Adipocyte (in vitro differentiated cells): Measurements from ENCODE around the gene GGACT.

Source experiments
- DNase-seq: peaks from one replicate; pipeline ENCODE4 v3.0.0-alpha.2; 2015; ENCODE audit warnings: low read depth
- H3K27me3 ChIP-seq: replicated peaks from 2 replicates; pipeline ENCODE4 v1.7.0; 2013; ENCODE audit warnings: mild to moderate bottlenecking, low read length, moderate library complexity; ENCODE audit not compliant: control insufficient read depth, insufficient read depth
- H3K36me3 ChIP-seq: 2 replicates; pipeline ENCODE4 v1.7.0; 2013; ENCODE audit warnings: low read length, mild to moderate bottlenecking, moderate library complexity; ENCODE audit not compliant: control insufficient read depth, insufficient read depth, severe bottlenecking
- H3K4me1 ChIP-seq: 2 replicates; pipeline ENCODE4 v1.7.0; 2013; ENCODE audit warnings: mild to moderate bottlenecking, low read length, moderate library complexity; ENCODE audit not compliant: control insufficient read depth, insufficient read depth
- H3K4me3 ChIP-seq: 2 replicates; pipeline ENCODE4 v1.7.0; 2013; ENCODE audit warnings: mild to moderate bottlenecking, low read length, moderate library complexity
- H3K9ac ChIP-seq: 2 replicates; pipeline ENCODE4 v1.7.0; 2013; ENCODE audit warnings: mild to moderate bottlenecking, low read length, moderate library complexity
- H3K9me3 ChIP-seq: 2 replicates; pipeline ENCODE4 v1.7.0; 2013; ENCODE audit warnings: mild to moderate bottlenecking, low read length, moderate library complexity; ENCODE audit not compliant: control insufficient read depth

Gene GGACT

GRCh38 chr13:100588331-100589177 lies at the start of gene GGACT:
GGACT (minus strand) TSS chr13:100588789; CDS start chr13:100532591, 56,198 bp downstream.
- H3K4me3 ChIP-seq, result peak within 1 kb of the TSS; percentile 86
- no peaks in the 10 kb centered on the region for H3K9me3 ChIP-seq
- peak; percentile 76 for DNase-seq
- H3K27me3 ChIP-seq, result no peaks in the 10 kb centered on the region
- no peaks in the 10 kb centered on the region for H3K36me3 ChIP-seq
- H3K4me1 ChIP-seq, result peaks cover 5% of the 10 kb centered on the region
- peak within 1 kb of the TSS; percentile 90 for H3K9ac ChIP-seq

- no peaks in the 10 kb centered on the region for H3K27me3 ChIP-seq
These were observed 49.2 kb upstream of the GGACT start for GRCh38 chr13:100637796-100638195.

GRCh38 chr13:100637380-100637779 lies 48.8 kb upstream of the GGACT start:
- no peaks in the 10 kb centered on the region for H3K9me3 ChIP-seq
- H3K36me3 ChIP-seq, result peaks cover 24% of the 10 kb centered on the region

More at GRCh38 chr13:100637796-100638195, 49.2 kb upstream of the GGACT start:
- H3K36me3 ChIP-seq, result peaks cover 24% of the 10 kb centered on the region
- no peak overlapping the region for H3K9ac ChIP-seq
- H3K9me3 ChIP-seq, result no peaks in the 10 kb centered on the region
- H3K4me3 ChIP-seq, result no peak overlapping the region
- DNase-seq, result no peak
- H3K4me1 ChIP-seq, result peaks cover 7% of the 10 kb centered on the region

GRCh38 chr13:100636441-100636840 lies 47.9 kb upstream of the GGACT start:
- Histone ChIP-seq H3K4me3 (no peak overlapping the region), H3K9ac (no peak overlapping the region), H3K4me1 (peaks cover 7% of the 10 kb centered on the region), H3K9me3 (no peaks in the 10 kb centered on the region), H3K36me3 (peaks cover 21% of the 10 kb centered on the region), H3K27me3 (no peaks in the 10 kb centered on the region)
- no peak for DNase-seq

More at GRCh38 chr13:100637380-100637779, 48.8 kb upstream of the GGACT start:
- no peak overlapping the region for H3K9ac ChIP-seq
- H3K4me1 ChIP-seq, result peaks cover 7% of the 10 kb centered on the region
- H3K27me3 ChIP-seq, result no peaks in the 10 kb centered on the region
- H3K4me3 ChIP-seq, result no peak overlapping the region
- DNase-seq, result no peak

GRCh38 chr13:100636004-100636403 lies 47.4 kb upstream of the GGACT start:
- H3K36me3 ChIP-seq, result peaks cover 23% of the 10 kb centered on the region

GRCh38 chr13:100634696-100635095 lies 46.1 kb upstream of the GGACT start:
- Histone ChIP-seq H3K27me3 (no peaks in the 10 kb centered on the region), H3K4me1 (peaks cover 7% of the 10 kb centered on the region), H3K9ac (no peak overlapping the region), H3K9me3 (no peaks in the 10 kb centered on the region), H3K36me3 (peaks cover 26% of the 10 kb centered on the region), H3K4me3 (no peak overlapping the region)
- no peak for DNase-seq

More at GRCh38 chr13:100636004-100636403, 47.4 kb upstream of the GGACT start:
- no peak for DNase-seq
- H3K4me1 ChIP-seq, result peaks cover 7% of the 10 kb centered on the region
- H3K9me3 ChIP-seq, result no peaks in the 10 kb centered on the region
- no peaks in the 10 kb centered on the region for H3K27me3 ChIP-seq
- H3K4me3 ChIP-seq, result no peak overlapping the region
- no peak overlapping the region for H3K9ac ChIP-seq

- H3K4me1 ChIP-seq, result peaks cover 7% of the 10 kb centered on the region
- no peaks in the 10 kb centered on the region for H3K27me3 ChIP-seq
- no peak overlapping the region for H3K9ac ChIP-seq
- DNase-seq, result peak; percentile 80
- H3K36me3 ChIP-seq, result peaks cover 34% of the 10 kb centered on the region
- H3K4me3 ChIP-seq, result no peak overlapping the region
- no peaks in the 10 kb centered on the region for H3K9me3 ChIP-seq
These were observed 44.9 kb upstream of the GGACT start for GRCh38 chr13:100633461-100633860.

GRCh38 chr13:100630555-100630954 lies 42.0 kb upstream of the GGACT start:
- H3K9me3 ChIP-seq, result no peaks in the 10 kb centered on the region
- H3K4me3 ChIP-seq, result no peak overlapping the region
- H3K9ac ChIP-seq, result no peak overlapping the region
- DNase-seq, result no peak
- H3K36me3 ChIP-seq, result peaks cover 38% of the 10 kb centered on the region
- peaks cover 7% of the 10 kb centered on the region for H3K4me1 ChIP-seq
- H3K27me3 ChIP-seq, result no peaks in the 10 kb centered on the region

GRCh38 chr13:100627120-100627519 lies 38.5 kb upstream of the GGACT start:
- H3K9me3 ChIP-seq, result no peaks in the 10 kb centered on the region
- no peaks in the 10 kb centered on the region for H3K27me3 ChIP-seq
- peaks cover 36% of the 10 kb centered on the region for H3K36me3 ChIP-seq
- H3K9ac ChIP-seq, result no peak overlapping the region
- H3K4me1 ChIP-seq, result no peaks in the 10 kb centered on the region
- no peak overlapping the region for H3K4me3 ChIP-seq
- DNase-seq, result no peak

- Histone ChIP-seq H3K4me1 (no peaks in the 10 kb centered on the region), H3K27me3 (no peaks in the 10 kb centered on the region), H3K36me3 (peaks cover 31% of the 10 kb centered on the region), H3K4me3 (no peak overlapping the region), H3K9ac (no peak overlapping the region), H3K9me3 (no peaks in the 10 kb centered on the region)
- peak; percentile 19 for DNase-seq
These were observed 36.9 kb upstream of the GGACT start for GRCh38 chr13:100625447-100625846.

- no peaks in the 10 kb centered on the region for H3K27me3 ChIP-seq
- peaks cover 8% of the 10 kb centered on the region for H3K36me3 ChIP-seq
- no peaks in the 10 kb centered on the region for H3K9me3 ChIP-seq
- H3K4me1 ChIP-seq, result no peaks in the 10 kb centered on the region
- no peak overlapping the region for H3K4me3 ChIP-seq
- no peak for DNase-seq
- no peak overlapping the region for H3K9ac ChIP-seq
These were observed 32.2 kb upstream of the GGACT start for GRCh38 chr13:100620792-100621191.
